ENCODE data around the gene SLC13A2.

SLC13A2 gene

DNA sequence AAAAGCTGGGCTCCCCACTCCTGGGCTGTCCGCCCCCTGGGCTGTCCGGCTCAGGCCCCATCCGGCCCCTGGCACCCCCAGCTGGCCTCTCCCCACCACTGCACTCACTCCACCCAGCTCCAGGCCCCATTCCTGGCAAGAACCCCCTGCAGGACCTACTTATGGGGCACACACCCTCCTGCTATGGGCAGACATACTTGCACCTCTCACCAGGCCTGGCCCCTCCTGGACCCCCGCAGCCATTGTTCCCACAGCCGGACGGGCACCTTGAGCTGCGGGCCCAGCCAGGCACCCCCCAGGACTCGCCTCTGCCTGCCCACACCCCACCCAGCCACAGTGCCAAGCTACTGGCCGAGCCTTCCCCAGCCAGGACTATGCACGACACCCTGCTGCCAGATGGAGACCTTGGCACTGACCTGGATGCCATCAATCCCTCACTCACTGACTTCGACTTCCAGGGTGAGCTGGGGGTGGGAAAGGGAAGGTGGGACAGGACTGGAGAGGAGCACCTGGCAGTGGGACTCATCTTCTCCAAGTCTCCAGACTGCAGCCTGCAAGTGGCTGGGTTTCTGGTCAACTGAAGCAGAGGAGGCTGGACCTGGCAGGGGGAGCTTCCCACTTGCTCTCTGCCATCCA, 61.4 kb downstream of the SLC13A2 start:
- ChIA-PET POLR2A (interaction anchor here (1.0 kb wide), 1 partner anchor 40 kb away, joined by 5 read pairs; no protein-coding TSS in a partner anchor), CTCF (interaction anchor here (0.6 to 3.7 kb wide), 4 partner anchors 14 to 41 kb away, joined by 3 to 16 read pairs (median 6); no protein-coding TSS in a partner anchor)
- DNase-seq (ENCODE audit: extremely low spot score), result no peak
- TF ChIP-seq ELF4 (IDR thresholded peaks at IDR 0.05), result no peak
- TF ChIP-seq SUZ12 (IDR thresholded peaks at IDR 0.05), result no peak
- no peak for TF ChIP-seq LEF1 (IDR thresholded peaks at IDR 0.05; ENCODE audit: borderline replicate concordance)
- TF ChIP-seq NFRKB (IDR thresholded peaks at IDR 0.05), result no peak
- TF ChIP-seq FOXM1 (IDR thresholded peaks at IDR 0.05; ENCODE audit: borderline replicate concordance), result no peak
- TF ChIP-seq TARDBP (IDR thresholded peaks at IDR 0.05), result no peak
- TF ChIP-seq L3MBTL2 (conservative IDR thresholded peaks at IDR 0.05), result no peak
- TF ChIP-seq ARNT (IDR thresholded peaks at IDR 0.05), result no peak
- TF ChIP-seq CTBP1 (IDR thresholded peaks at IDR 0.05; ENCODE audit: borderline replicate concordance), result no peak
- TF ChIP-seq, protein P1, sequence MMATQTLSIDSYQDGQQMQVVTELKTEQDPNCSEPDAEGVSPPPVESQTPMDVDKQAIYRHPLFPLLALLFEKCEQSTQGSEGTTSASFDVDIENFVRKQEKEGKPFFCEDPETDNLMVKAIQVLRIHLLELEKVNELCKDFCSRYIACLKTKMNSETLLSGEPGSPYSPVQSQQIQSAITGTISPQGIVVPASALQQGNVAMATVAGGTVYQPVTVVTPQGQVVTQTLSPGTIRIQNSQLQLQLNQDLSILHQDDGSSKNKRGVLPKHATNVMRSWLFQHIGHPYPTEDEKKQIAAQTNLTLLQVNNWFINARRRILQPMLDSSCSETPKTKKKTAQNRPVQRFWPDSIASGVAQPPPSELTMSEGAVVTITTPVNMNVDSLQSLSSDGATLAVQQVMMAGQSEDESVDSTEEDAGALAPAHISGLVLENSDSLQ (IDR thresholded peaks at IDR 0.05), result no peak
- no peak for TF ChIP-seq FOXK2 (IDR thresholded peaks at IDR 0.05)
- TF ChIP-seq SP1 (IDR thresholded peaks at IDR 0.05), result no peak
- TF ChIP-seq BHLHE40 (IDR thresholded peaks at IDR 0.05; ENCODE audit: borderline replicate concordance), result no peak
- no peak for TF ChIP-seq ZNF384 (IDR thresholded peaks at IDR 0.05)
- TF ChIP-seq FOXA1 (IDR thresholded peaks at IDR 0.05), result no peak
- no peak for TF ChIP-seq HDGF (IDR thresholded peaks at IDR 0.05; ENCODE audit: borderline replicate concordance)

DNA sequence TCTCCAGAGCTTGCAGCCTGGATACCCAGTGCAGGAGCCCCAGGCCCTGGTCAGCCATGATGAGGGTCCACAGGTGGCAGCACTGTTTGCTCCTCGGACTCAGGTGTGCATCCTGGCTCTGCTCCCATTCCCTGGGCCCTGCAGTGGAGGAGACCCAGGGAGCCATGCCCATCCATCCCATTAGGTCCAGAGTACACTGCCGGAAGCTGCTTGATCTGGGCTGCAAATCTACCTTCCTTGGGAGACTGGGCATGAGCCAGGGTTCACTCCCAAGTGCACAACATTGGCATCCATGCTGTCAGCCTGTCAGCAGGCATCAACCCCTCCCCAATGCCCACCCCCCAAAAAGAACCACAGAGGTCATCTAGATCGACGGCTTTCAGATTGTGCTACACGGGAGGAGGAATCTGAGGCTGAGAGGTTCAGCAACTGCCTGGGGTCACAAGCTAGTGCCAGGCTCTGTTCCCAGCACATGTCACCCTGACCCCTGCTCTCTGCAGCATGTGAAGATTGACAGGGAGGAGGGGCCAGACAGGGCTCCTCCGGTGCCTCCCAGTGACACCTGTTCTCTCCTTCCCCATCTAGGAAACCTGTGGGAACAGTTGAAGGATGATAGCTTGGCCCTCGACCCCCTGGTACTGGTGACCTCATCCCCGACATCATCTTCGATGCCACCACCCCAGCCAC, 63.2 kb downstream of the SLC13A2 start:
- ChIA-PET CTCF (interaction anchor here (0.5 to 3.7 kb wide), 4 partner anchors 12 to 105 kb away, joined by 3 to 16 read pairs (median 6); no protein-coding TSS in a partner anchor), POLR2A (interaction anchor here (1.1 to 1.3 kb wide), 2 partner anchors 13 to 35 kb away, joined by 3 to 4 read pairs; partner anchors contain the start of gene PIGS)
- no peak for DNase-seq (ENCODE audit: extremely low spot score)
- TF ChIP-seq NFRKB (IDR thresholded peaks at IDR 0.05) (no peak), ARNT (IDR thresholded peaks at IDR 0.05) (no peak), FOXK2 (IDR thresholded peaks at IDR 0.05) (no peak), FOXA1 (IDR thresholded peaks at IDR 0.05) (no peak), HDGF (IDR thresholded peaks at IDR 0.05; ENCODE audit: borderline replicate concordance) (no peak), BHLHE40 (IDR thresholded peaks at IDR 0.05; ENCODE audit: borderline replicate concordance) (no peak), L3MBTL2 (conservative IDR thresholded peaks at IDR 0.05) (no peak)

DNA sequence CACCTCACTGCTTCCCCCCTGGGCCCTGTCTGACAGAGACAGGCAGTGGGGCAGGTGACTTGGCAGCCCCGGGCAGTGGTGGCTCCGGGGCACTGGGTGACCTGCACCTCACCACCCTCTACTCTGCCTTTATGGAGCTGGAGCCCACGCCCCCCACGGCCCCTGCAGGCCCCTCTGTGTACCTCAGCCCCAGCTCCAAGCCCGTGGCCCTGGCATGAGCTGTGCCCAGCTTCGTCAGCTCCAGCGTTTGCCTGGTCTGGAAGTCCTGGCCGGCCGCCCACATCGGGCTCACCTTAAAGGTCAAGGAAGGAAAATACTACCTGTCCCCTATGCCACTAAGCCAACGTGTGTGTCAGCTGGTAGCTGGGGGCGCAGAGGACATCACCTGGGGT, 63.8 kb downstream of the SLC13A2 start:
- CTCF ChIA-PET, result interaction anchor here (0.5 to 3.7 kb wide), 5 partner anchors 11 to 106 kb away, joined by 3 to 16 read pairs (median 3); no protein-coding TSS in a partner anchor
- no peak for TF ChIP-seq HDGF (IDR thresholded peaks at IDR 0.05; ENCODE audit: borderline replicate concordance)
- TF ChIP-seq, protein P1 (IDR thresholded peaks at IDR 0.05), result no peak
- no peak for TF ChIP-seq ZNF384 (IDR thresholded peaks at IDR 0.05)
- no peak for TF ChIP-seq SUZ12 (IDR thresholded peaks at IDR 0.05)
- TF ChIP-seq CTBP1 (IDR thresholded peaks at IDR 0.05; ENCODE audit: borderline replicate concordance), result no peak
- no peak for TF ChIP-seq LEF1 (IDR thresholded peaks at IDR 0.05; ENCODE audit: borderline replicate concordance)
- TF ChIP-seq FOXK2 (IDR thresholded peaks at IDR 0.05), result no peak
- no peak for TF ChIP-seq BHLHE40 (IDR thresholded peaks at IDR 0.05; ENCODE audit: borderline replicate concordance)
- TF ChIP-seq NFRKB (IDR thresholded peaks at IDR 0.05), result no peak
- no peak for TF ChIP-seq L3MBTL2 (conservative IDR thresholded peaks at IDR 0.05)
- POLR2A ChIA-PET, result interaction anchor here (1.3 kb wide), 1 partner anchor 13 kb away, joined by 4 read pairs; no protein-coding TSS in a partner anchor
- no peak for DNase-seq (ENCODE audit: extremely low spot score)

DNA sequence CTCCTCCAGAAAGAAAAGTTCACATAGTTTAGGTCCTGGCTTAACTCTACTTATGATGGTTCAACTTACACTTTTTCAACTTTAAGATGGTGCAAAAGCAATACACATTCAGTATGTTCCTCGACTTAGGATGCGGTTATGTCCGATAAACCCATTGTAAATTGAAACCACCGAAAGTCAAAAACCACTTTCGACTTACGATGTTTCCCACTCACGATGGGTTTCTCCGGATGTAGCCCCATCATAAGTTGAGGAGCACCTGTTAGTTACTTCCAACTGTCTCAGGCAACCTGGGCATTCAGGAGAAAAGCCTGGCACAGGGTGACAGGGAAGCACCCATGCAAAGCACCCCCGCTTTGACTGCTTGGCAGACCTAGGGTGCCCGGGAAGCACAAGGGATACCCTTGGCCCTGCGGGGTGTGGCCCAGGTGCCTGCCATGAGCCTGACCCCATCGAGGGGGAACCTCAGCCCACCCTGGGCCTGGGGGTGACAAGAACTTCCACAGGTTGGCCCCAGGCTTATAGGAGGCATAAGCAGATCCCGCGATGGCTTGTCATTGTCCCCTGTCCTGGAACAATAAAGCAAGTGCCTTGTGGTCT, 65.0 kb downstream of the SLC13A2 start:
- CTCF ChIA-PET, result interaction anchor here (0.8 to 3.7 kb wide), 3 partner anchors 10 to 43 kb away, joined by 3 to 16 read pairs (median 6); no protein-coding TSS in a partner anchor
- POLR2A ChIA-PET, result interaction anchor here (0.7 to 1.0 kb wide), 2 partner anchors 17 to 38 kb away, joined by 3 read pairs; no protein-coding TSS in a partner anchor
- no peak for DNase-seq (ENCODE audit: extremely low spot score)
- TF ChIP-seq FOXA1 (IDR thresholded peaks at IDR 0.05), result no peak
- TF ChIP-seq FOXK2 (IDR thresholded peaks at IDR 0.05), result no peak

DNA sequence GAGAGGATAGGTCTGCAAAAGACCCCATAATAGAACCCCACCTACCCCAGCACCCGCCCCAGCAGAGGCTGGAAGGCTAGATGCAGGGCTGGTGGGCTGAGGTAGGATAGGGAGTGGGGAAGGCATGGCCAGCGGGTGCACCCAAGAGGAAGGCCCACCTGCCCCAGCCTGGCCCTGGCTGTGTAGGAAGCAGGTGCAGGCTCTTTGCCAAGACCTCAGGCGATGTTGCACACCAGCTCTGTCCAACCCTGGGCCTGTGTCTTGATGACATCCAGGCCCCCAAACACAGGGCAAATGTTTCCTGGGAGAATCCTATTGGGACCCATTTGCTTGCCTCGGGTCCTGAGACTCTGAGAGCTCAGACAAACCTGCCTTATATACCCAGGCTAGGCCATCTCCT, 66.8 kb downstream of the SLC13A2 start:
- no peak for DNase-seq (ENCODE audit: extremely low spot score)
- CTCF ChIA-PET, result interaction anchor here (0.5 to 1.7 kb wide), 10 partner anchors 9 to 123 kb away, joined by 3 to 14 read pairs (median 5); no protein-coding TSS in a partner anchor
- POLR2A ChIA-PET, result no interaction called here
- TF ChIP-seq FOXA1 (IDR thresholded peaks at IDR 0.05), result no peak

DNA sequence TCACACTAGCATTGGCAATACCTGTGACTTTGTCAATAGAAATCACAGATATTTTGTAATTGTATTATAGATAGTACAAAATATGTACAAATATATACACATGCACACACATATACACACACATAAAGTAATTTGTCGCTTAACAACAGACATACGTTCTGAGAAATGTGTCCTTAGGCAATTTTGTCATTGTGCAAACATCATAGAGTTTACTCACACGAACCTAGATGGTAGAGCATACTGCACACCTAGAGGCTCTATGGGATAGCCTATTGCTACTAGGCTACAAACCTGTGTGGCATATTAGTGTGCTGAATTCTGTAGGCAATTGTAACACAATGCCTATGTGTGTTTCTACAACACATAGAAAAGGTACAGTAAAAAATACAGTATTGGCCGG, 68.0 kb downstream of the SLC13A2 start:
- POLR2A ChIA-PET, result no interaction called here
- DNase-seq (ENCODE audit: extremely low spot score), result no peak
- TF ChIP-seq, protein P1 (IDR thresholded peaks at IDR 0.05), result no peak
- TF ChIP-seq LEF1 (IDR thresholded peaks at IDR 0.05; ENCODE audit: borderline replicate concordance) (no peak), SP1 (IDR thresholded peaks at IDR 0.05) (no peak), NFRKB (IDR thresholded peaks at IDR 0.05) (no peak), CTBP1 (IDR thresholded peaks at IDR 0.05; ENCODE audit: borderline replicate concordance) (no peak), ZNF384 (IDR thresholded peaks at IDR 0.05) (no peak), ARNT (IDR thresholded peaks at IDR 0.05) (no peak), TARDBP (IDR thresholded peaks at IDR 0.05) (no peak), FOXK2 (IDR thresholded peaks at IDR 0.05) (no peak), FOXA1 (IDR thresholded peaks at IDR 0.05) (no peak)
- CTCF ChIA-PET, result interaction anchor here (0.6 to 1.7 kb wide), 6 partner anchors 21 to 784 kb away, joined by 4 to 14 read pairs (median 4); no protein-coding TSS in a partner anchor
